GM18907 (cell line): ENCODE measurements around the gene DCAKD.

Source experiments
- ATAC-seq: cut with Tn5 transposase; IDR thresholded peaks from one replicate; pipeline ENCODE4 v1.9.1; 2021; ENCODE audit warnings: mild to moderate bottlenecking, moderate library complexity; ENCODE audit not compliant: unreplicated experiment

The DCAKD gene

GRCh38 chr17:44977814-44978550 is 73.5 kb downstream of the DCAKD start:
- ATAC-seq, result no peak

DNA sequence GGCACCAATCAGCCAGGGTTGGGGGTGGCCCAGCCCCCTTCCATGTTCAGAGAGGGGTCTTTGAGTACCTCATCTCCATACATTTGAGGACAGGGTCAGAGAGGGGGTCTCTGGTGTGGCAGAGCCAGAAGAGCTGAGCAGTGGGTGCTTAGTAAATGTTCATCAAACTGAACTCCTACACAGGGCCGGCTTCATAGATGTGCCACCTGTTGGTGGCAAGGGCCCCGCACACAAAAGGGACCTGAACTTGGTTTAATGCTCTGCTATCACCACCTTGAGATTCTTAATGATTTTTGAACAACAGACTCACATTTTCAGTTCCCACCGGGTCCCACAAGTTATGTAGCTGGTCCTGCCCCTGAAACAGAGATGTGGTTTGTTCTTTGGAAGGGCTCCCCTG is 74.4 kb downstream of the DCAKD start:
- no peak for ATAC-seq

DNA sequence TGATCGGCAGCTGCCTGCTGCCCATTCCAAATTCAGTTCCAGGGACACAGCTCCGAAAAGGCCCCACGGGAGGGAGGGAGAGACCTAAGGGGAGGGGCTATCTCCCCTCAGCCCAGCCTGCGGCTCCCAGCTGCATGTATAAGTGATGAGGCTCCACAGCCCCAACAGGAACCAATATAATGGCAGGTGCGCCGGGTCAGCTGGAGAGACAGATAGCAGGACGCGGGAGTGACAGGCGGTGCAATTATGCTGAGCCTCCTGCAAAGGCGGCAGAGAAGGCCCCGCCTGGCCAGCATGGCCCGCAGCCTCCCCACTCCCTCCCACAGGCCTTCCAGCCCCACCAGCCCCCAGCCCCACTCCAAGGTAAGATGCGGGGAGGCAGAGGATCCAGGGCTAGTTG is 75.2 kb downstream of the DCAKD start:
- no peak for ATAC-seq
